GDM1 (cell line): ENCODE data around the gene SCRG1.

ENCODE experiments used
- DNase-seq: peaks from one replicate; lab custom pipeline; 2025; lab: John Stamatoyannopoulos, UW

Gene SCRG1

DNA sequence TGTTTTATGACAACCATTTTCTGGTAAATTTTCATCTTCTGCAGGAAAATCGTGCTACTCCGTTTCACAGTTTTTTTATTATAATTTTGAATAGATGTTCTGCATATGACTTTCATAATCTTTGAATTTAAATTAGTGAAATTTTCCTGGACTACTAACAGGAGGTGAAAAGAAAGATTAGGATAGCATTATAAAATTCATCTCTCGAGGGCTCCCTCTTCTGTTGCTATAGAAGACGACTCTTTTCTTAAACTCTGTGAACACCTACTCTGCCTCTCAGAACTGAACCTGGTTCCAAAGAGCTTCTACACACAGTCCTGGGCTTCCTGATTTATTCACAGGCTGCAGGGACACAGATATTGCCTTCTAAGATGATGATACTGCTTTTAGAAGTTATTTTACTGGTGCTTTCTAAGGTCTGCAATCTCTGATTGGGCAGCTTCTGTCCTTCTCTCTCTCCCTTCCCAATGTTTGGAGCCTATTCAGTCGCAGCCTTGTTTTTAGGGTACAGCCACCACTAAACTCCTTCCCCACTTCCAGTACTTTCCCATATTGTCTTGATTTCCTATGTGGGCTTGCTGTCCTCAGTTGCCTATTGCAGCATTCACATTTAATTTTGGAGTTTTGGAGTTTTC is 38.2 kb downstream of the SCRG1 start:
- DNase-seq: no peak

DNA sequence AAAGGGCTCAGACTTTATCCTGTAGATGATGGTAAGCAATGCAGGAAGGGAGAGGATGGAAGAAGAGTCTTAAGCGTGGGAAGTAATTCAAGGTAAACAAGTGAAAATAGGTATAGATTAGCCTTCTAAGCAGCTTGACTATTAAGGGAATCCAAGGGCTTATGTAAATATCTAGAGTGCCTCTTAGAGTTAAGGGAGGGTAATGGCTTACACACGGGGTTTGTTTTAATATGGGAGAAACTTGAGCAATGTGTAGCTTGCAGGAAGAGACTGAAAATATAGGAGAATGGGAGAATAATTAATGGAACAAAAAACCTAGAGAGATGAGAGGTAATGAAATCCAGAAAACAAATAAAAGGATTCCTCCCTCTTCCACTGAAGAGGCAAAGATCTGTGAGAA is 41.0 kb downstream of the SCRG1 start:
- no peak for DNase-seq

DNA sequence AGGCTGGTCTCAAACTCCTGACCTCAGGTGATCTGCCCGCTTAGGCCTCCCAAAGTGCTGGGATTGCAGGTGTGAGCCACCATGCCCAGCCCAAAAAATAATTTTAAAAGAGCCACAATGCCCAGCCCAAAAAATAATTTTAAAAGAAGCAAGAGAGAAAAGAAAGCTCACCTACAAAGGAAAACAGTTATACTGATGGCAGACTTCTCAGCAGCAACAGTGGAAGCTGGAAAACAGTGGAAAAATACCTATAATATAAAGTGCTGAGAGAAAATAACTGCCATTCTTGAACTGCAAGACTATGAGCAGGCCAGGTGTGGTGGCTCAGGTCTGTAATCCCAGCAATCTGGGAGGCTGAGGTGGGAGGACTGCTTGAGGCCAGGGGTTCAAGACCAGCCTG is 51.4 kb downstream of the SCRG1 start:
- DNase-seq: no peak

DNA sequence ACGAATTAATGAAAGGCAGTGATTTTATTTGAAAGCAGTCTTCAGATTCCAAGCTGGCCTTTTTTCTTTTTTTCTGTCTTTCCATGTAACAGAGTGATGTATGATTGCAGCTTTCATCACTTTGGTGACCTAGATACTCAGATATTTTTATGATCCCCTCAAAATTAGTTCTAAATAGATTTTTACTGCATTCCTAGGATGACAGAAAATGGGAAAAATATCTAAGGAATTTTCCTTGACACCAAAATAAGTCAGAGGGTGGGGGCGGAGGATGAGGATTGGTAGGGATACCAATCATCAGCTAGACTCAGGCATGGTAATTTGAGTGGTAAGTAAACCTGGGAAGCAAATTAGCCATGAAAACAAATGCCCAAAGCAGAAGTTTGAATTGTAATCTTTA is 52.8 kb downstream of the SCRG1 start:
- no peak for DNase-seq

DNA sequence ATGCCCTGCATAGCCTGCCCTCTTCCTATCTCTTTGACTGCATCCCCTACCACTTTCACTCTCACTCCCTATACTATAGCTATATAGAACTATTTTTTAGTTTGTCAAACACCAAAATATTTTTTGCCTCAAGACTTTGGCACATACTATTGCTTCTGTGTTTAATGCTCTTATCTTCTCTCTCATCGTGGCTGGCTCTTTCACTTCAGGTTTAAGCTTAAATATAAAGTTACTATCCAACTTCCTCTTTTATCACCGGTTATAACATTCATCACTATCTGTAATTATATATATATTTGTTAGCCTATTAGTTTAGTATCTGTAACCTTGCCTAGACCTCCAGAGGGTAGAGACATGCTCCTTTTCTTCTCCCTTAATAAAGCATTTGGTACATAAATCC is 53.3 kb downstream of the SCRG1 start:
- DNase-seq: no peak

DNA sequence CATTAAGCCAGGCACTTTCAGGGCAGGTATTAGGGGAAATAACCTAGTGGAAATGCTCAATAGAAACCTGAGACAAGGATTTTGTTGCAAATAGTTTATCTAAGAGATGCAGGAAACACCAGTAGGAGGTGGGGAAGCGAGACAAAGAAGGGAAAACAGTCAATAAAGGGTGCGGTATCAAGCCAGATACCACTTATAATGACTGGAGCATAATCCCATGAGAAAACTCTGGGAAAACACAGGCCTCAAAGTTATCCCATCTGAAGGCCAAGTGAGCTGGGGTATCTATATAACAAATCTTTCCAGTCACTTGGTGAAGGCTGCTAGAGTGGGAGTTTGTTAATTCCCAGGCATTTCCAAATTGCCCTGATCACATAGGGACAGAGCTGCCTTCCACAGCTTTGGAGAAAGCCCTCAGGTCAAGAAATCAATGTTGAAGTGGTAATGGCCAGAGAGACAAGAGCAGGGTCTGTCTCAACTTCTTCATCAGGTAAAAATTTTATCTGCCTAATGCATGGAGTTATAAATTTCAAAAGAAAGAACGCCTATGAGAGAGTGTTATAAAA is 55.0 kb downstream of the SCRG1 start:
- no peak for DNase-seq

DNA sequence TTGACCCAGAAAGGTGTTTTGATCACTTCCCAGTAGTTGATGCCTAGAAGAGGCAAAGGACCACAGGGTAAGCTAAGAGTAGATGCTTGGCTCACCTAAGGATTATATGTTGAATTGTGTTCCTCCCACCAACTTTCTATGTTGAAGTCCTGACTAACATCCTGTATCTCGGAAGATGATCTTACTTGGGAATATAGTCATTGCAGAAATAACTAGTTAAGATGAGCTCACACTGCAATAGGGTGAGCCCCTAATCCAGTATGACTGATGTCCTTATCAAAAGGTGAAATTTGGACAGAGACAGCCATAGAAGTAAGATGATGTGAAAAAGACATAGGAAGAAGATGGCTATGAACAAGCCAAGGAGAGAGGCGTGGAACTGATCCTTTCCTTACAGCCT is 61.5 kb downstream of the SCRG1 start:
- no peak for DNase-seq

DNA sequence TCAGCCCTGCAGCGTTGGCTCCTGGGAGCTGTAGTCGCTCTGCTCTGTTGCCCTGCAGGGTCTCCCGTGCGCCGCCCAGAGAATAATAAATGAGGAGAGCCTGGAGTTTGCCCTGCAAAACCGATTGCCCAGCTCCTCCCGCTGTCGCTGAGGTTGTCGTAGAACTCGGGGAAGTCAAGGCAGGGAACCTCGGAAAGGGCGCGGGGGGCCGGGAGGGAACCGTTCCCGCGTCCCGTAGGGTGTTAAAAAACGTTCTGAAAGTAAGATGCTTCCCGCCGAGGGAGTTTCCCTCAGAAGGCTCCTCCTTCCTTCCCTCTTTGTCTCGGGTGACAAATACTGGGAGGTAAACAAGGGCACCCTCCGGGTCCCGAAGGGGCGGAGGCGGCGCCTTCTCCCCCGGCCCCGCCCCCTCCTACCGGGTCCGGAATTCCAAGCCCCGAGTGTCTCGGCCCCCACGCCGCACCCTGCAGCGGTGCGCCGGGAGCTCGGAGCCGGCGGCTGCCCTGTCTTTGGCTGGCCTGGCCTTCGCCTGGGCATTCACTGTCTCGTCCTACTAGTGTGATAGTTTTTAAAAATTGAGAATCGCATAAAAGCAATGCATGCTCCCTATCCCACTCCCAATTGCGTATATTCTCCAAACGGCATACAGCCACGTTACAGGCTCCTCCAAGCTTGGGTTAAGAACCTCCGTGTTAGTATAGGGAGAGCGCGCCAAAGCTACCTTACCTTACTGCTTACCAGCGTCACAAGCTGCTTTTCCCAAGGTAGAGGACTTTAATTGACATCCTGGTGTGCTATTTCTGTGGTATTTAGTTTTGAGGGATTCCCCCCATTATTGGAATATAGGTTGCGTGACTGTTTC is 63.8 kb downstream of the SCRG1 start:
- peak; percentile 84 for DNase-seq
